BLaER1 (cell line): ENCODE data around the gene CLASP1.

Experiments
- H3K27ac ChIP-seq: shearing (Covaris generic); formaldehyde crosslinking; 2 replicates; pipeline ENCODE4 v1.8.1; 2022
- H3K27me3 ChIP-seq: shearing (Covaris generic); formaldehyde crosslinking; 2 replicates; pipeline ENCODE4 v1.8.1; 2022
- H3K36me3 ChIP-seq: shearing (Covaris generic); formaldehyde crosslinking; 2 replicates; pipeline ENCODE4 v1.8.1; 2022
- H3K4me1 ChIP-seq: shearing (Covaris generic); formaldehyde crosslinking; 2 replicates; pipeline ENCODE4 v1.8.1; 2022
- H3K4me2 ChIP-seq: shearing (Covaris generic); formaldehyde crosslinking; 2 replicates; pipeline ENCODE4 v1.8.1; 2022
- H3K4me3 ChIP-seq: shearing (Covaris generic); formaldehyde crosslinking; 2 replicates; pipeline ENCODE4 v1.8.1; 2022
- H3K9ac ChIP-seq: shearing (Covaris generic); formaldehyde crosslinking; 2 replicates; pipeline ENCODE4 v1.8.1; 2022
- H3K9me3 ChIP-seq: shearing (Covaris generic); formaldehyde crosslinking; 2 replicates; pipeline ENCODE4 v1.8.1; 2022
- H4K20me1 ChIP-seq: shearing (Covaris generic); formaldehyde crosslinking; 2 replicates; pipeline ENCODE4 v1.8.1; 2022
- Cebpa-rat ChIP-seq: shearing (Covaris generic); IDR thresholded peaks from 2 replicates; pipeline ENCODE4 v1.8.1; 2022

The CLASP1 gene

GRCh38 chr2:121429119-121429903 lies 220.0 kb downstream of the CLASP1 start:
- no peaks in the 10 kb centered on the region for H3K9me3 ChIP-seq
- H3K4me1 ChIP-seq = no peaks in the 10 kb centered on the region
- no peak overlapping the region for H3K4me3 ChIP-seq
- H3K9ac ChIP-seq = no peak overlapping the region
- no peaks in the 10 kb centered on the region for H3K27me3 ChIP-seq
- H3K36me3 ChIP-seq = peaks cover 51% of the 10 kb centered on the region
- no peaks in the 10 kb centered on the region for H4K20me1 ChIP-seq
- no peak overlapping the region for H3K4me2 ChIP-seq
- no peak for TF ChIP-seq Cebpa-rat
- no peak overlapping the region for H3K27ac ChIP-seq

GRCh38 chr2:121427187-121427689 lies 222.0 kb downstream of the CLASP1 start:
- no peak overlapping the region for H3K9ac ChIP-seq
- no peak overlapping the region for H3K4me3 ChIP-seq
- H4K20me1 ChIP-seq = no peaks in the 10 kb centered on the region
- H3K4me1 ChIP-seq = no peaks in the 10 kb centered on the region
- no peak for TF ChIP-seq Cebpa-rat
- H3K36me3 ChIP-seq = peaks cover 57% of the 10 kb centered on the region
- H3K27ac ChIP-seq = no peak overlapping the region
- H3K27me3 ChIP-seq = no peaks in the 10 kb centered on the region
- H3K9me3 ChIP-seq = no peaks in the 10 kb centered on the region
- no peak overlapping the region for H3K4me2 ChIP-seq

- Histone ChIP-seq H4K20me1 (0 out of 2 replicates have a peak, but pooled peaks cover 4% of the 10 kb centered on the region), H3K27me3 (no peaks in the 10 kb centered on the region), H3K27ac (no peak overlapping the region), H3K9ac (no peak overlapping the region), H3K4me2 (no peak overlapping the region), H3K4me3 (no peak overlapping the region), H3K36me3 (peaks cover 69% of the 10 kb centered on the region), H3K4me1 (no peaks in the 10 kb centered on the region), H3K9me3 (no peaks in the 10 kb centered on the region)
- TF ChIP-seq Cebpa-rat = no peak
Observed at GRCh38 chr2:121420486-121420885, 228.8 kb downstream of the CLASP1 start.

- H4K20me1 ChIP-seq = 0 out of 2 replicates have a peak, but pooled peaks cover 4% of the 10 kb centered on the region
- no peak overlapping the region for H3K4me2 ChIP-seq
- TF ChIP-seq Cebpa-rat = no peak
- no peak overlapping the region for H3K27ac ChIP-seq
- no peak overlapping the region for H3K9ac ChIP-seq
- peaks cover 74% of the 10 kb centered on the region for H3K36me3 ChIP-seq
- H3K4me1 ChIP-seq = no peaks in the 10 kb centered on the region
- H3K4me3 ChIP-seq = no peak overlapping the region
- H3K9me3 ChIP-seq = no peaks in the 10 kb centered on the region
- H3K27me3 ChIP-seq = no peaks in the 10 kb centered on the region
Observed at GRCh38 chr2:121419081-121419699, 230.1 kb downstream of the CLASP1 start.

- Histone ChIP-seq H3K36me3 (peaks cover 74% of the 10 kb centered on the region), H3K27ac (no peak overlapping the region), H3K4me1 (no peaks in the 10 kb centered on the region), H4K20me1 (0 out of 2 replicates have a peak, but pooled peaks cover 4% of the 10 kb centered on the region), H3K4me2 (no peak overlapping the region), H3K27me3 (no peaks in the 10 kb centered on the region), H3K9ac (no peak overlapping the region), H3K4me3 (no peak overlapping the region), H3K9me3 (no peaks in the 10 kb centered on the region)
- no peak for TF ChIP-seq Cebpa-rat
Observed at GRCh38 chr2:121418494-121419058, 230.7 kb downstream of the CLASP1 start.

- no peak overlapping the region for H3K9ac ChIP-seq
- no peak overlapping the region for H3K4me2 ChIP-seq
- 0 out of 2 replicates have a peak, but pooled peaks cover 4% of the 10 kb centered on the region for H4K20me1 ChIP-seq
- no peak for TF ChIP-seq Cebpa-rat
- no peaks in the 10 kb centered on the region for H3K27me3 ChIP-seq
- H3K4me3 ChIP-seq = no peak overlapping the region
- no peaks in the 10 kb centered on the region for H3K9me3 ChIP-seq
- H3K4me1 ChIP-seq = no peaks in the 10 kb centered on the region
- no peak overlapping the region for H3K27ac ChIP-seq
- H3K36me3 ChIP-seq = peaks cover 75% of the 10 kb centered on the region
Observed at GRCh38 chr2:121417826-121418225, 231.4 kb downstream of the CLASP1 start.

GRCh38 chr2:121415727-121416126 lies 233.5 kb downstream of the CLASP1 start:
- Histone ChIP-seq H4K20me1 (0 out of 2 replicates have a peak, but pooled peaks cover 4% of the 10 kb centered on the region), H3K9ac (no peak overlapping the region), H3K36me3 (peaks cover 67% of the 10 kb centered on the region), H3K4me1 (no peaks in the 10 kb centered on the region), H3K27ac (no peak overlapping the region), H3K27me3 (no peaks in the 10 kb centered on the region), H3K9me3 (no peaks in the 10 kb centered on the region), H3K4me3 (no peak overlapping the region), H3K4me2 (no peak overlapping the region)
- no peak for TF ChIP-seq Cebpa-rat

GRCh38 chr2:121412349-121412748 lies 236.9 kb downstream of the CLASP1 start:
- Histone ChIP-seq H3K4me2 (no peak overlapping the region), H3K9me3 (no peaks in the 10 kb centered on the region), H3K4me3 (no peak overlapping the region), H3K36me3 (peaks cover 68% of the 10 kb centered on the region), H4K20me1 (no peaks in the 10 kb centered on the region), H3K27ac (no peak overlapping the region), H3K4me1 (no peaks in the 10 kb centered on the region), H3K9ac (no peak overlapping the region), H3K27me3 (no peaks in the 10 kb centered on the region)
- TF ChIP-seq Cebpa-rat = no peak

- H3K27ac ChIP-seq = no peak overlapping the region
- no peaks in the 10 kb centered on the region for H3K27me3 ChIP-seq
- H3K9ac ChIP-seq = no peak overlapping the region
- peaks cover 75% of the 10 kb centered on the region for H3K36me3 ChIP-seq
- TF ChIP-seq Cebpa-rat = no peak
- H3K4me1 ChIP-seq = no peaks in the 10 kb centered on the region
- H3K4me2 ChIP-seq = no peak overlapping the region
- H3K4me3 ChIP-seq = no peak overlapping the region
- no peaks in the 10 kb centered on the region for H3K9me3 ChIP-seq
- H4K20me1 ChIP-seq = no peaks in the 10 kb centered on the region
Observed at GRCh38 chr2:121409966-121410365, 239.3 kb downstream of the CLASP1 start.

GRCh38 chr2:121409388-121409787 lies 239.9 kb downstream of the CLASP1 start:
- H3K4me1 ChIP-seq = no peaks in the 10 kb centered on the region
- no peaks in the 10 kb centered on the region for H3K27me3 ChIP-seq
- H3K36me3 ChIP-seq = peaks cover 75% of the 10 kb centered on the region
- no peak overlapping the region for H3K9ac ChIP-seq
- no peaks in the 10 kb centered on the region for H4K20me1 ChIP-seq
- TF ChIP-seq Cebpa-rat = no peak
- H3K4me2 ChIP-seq = no peak overlapping the region
- H3K9me3 ChIP-seq = no peaks in the 10 kb centered on the region
- no peak overlapping the region for H3K27ac ChIP-seq
- no peak overlapping the region for H3K4me3 ChIP-seq
